A673 (cell line): Measurements from ENCODE around the gene CCL4L2. TPM values are rescaled to one million over a fixed set of nuclear protein-coding genes. Genes with fewer than 3 reads are reported as not detected.
"Not testable (repeated sequence)": the region's sequence is repeated elsewhere in the genome, so short reads cannot be mapped to it uniquely, and the experiment has no call there.

Experiments
- BruUV-seq: library from RNA; stranded (reverse); fragments of 400-500 nt; replicated peaks from 2 replicates; lab custom pipeline; 2021; lab: Mats Ljungman, UMichigan
- CTCF ChIA-PET: fragments of 300-600 bp; sonication (Branson Sonifier 250); formaldehyde crosslinking; loops from one replicate; lab custom pipeline; 2022; ENCODE audit warnings: antibody characterized with exemption; lab: Charles Lee
- POLR2A ChIA-PET: fragments of 300-600 bp; sonication (Branson Sonifier 250); formaldehyde crosslinking; loops from one replicate; lab custom pipeline; 2022; ENCODE audit warnings: antibody characterized with exemption; ENCODE audit not compliant: low non-redundant PET; lab: Charles Lee
- DNase-seq: peaks from one replicate; pipeline ENCODE4 v3.0.0-alpha.2; 2015; ENCODE audit warnings: low spot score
- H3K27ac ChIP-seq: fragments of 200-600 bp; sonication (generic); 2 replicates; pipeline ENCODE4 v1.5.1; 2016; ENCODE audit warnings: mixed run types, low read depth, mild to moderate bottlenecking, mixed read lengths, antibody characterized with exemption, low read length; ENCODE audit not compliant: poor library complexity, severe bottlenecking
- H3K27me3 ChIP-seq: fragments of 200-600 bp; sonication (generic); replicated peaks from 2 replicates; pipeline ENCODE4 v1.6.1; 2017; ENCODE audit warnings: mixed run types, low read depth, mild to moderate bottlenecking, mixed read lengths, antibody characterized with exemption, low read length; ENCODE audit not compliant: insufficient read depth, poor library complexity
- H3K36me3 ChIP-seq: fragments of 200-600 bp; sonication (generic); 2 replicates; pipeline ENCODE4 v1.6.1; 2016; ENCODE audit warnings: mixed run types, mild to moderate bottlenecking, mixed read lengths, antibody characterized with exemption, low read length; ENCODE audit not compliant: insufficient read depth, poor library complexity, severe bottlenecking
- H3K4me1 ChIP-seq: fragments of 200-600 bp; sonication (generic); 2 replicates; pipeline ENCODE4 v1.6.1; 2017; ENCODE audit warnings: mixed run types, mild to moderate bottlenecking, mixed read lengths, antibody characterized with exemption, low read length; ENCODE audit not compliant: insufficient read depth, poor library complexity, severe bottlenecking
- H3K4me3 ChIP-seq: fragments of 200-600 bp; sonication (generic); 2 replicates; pipeline ENCODE4 v1.5.1; 2016; ENCODE audit warnings: low read depth, mixed run types, mild to moderate bottlenecking, mixed read lengths, low read length; ENCODE audit not compliant: poor library complexity, severe bottlenecking
- H3K9me3 ChIP-seq: fragments of 200-600 bp; sonication (generic); 2 replicates; pipeline ENCODE4 v1.6.1; 2016; ENCODE audit warnings: mixed run types, low read depth, mild to moderate bottlenecking, mixed read lengths, antibody characterized with exemption, low read length; ENCODE audit not compliant: poor library complexity, severe bottlenecking
- CTCF ChIP-seq: fragments of 300-800, 200-600 bp; sonication (generic); conservative IDR thresholded peaks from 2 replicates; pipeline ENCODE4 v1.5.1; 2017; ENCODE audit warnings: low read depth, mild to moderate bottlenecking, antibody characterized with exemption, low read length, moderate library complexity, mixed read lengths
- EZH2 ChIP-seq: fragments of 200-600 bp; sonication (generic); IDR thresholded peaks from 2 replicates; pipeline ENCODE4 v1.6.1; 2017; ENCODE audit warnings: borderline replicate concordance, low read depth, mild to moderate bottlenecking, mixed read lengths, antibody characterized with exemption, low read length; ENCODE audit not compliant: poor library complexity, severe bottlenecking
- intact Hi-C: fragments of 100-400 bp; cut with micrococcal nuclease; formaldehyde crosslinking; loops from one replicate; pipeline ENCODE4 v1.10.0; 2022; ENCODE audit not compliant: unreplicated experiment
- total RNA-seq: library from RNA; stranded (reverse); gene quantifications from 2 replicates; pipeline ENCODE4 v1.2.3, GENCODE V29; 2021

Gene CCL4L2
- total RNA-seq, 1 experiment from 2014 or later = not detected

- no peak for DNase-seq
- ChIA-PET CTCF (no interaction called here), POLR2A (no interaction called here)
- intact Hi-C loops = no loop called here
- Histone ChIP-seq H3K9me3 (no peaks in the 10 kb centered on the region), H3K36me3 (no peaks in the 10 kb centered on the region), H3K27me3 (no peaks in the 10 kb centered on the region), H3K27ac (no peak overlapping the region), H3K4me3 (no peak overlapping the region), H3K4me1 (no peaks in the 10 kb centered on the region)
- no TSS peak for BruUV-seq
- TF ChIP-seq CTCF = no peak
- TF ChIP-seq EZH2 = no peak
These were observed 25.4 kb upstream of the CCL4L2 start for GRCh38 chr17:36185416-36185815.

- H3K9me3 ChIP-seq, H3K27ac ChIP-seq, H3K4me1 ChIP-seq, CTCF ChIA-PET, POLR2A ChIA-PET, H3K4me3 ChIP-seq, BruUV-seq, DNase-seq, intact Hi-C loops, H3K36me3 ChIP-seq, H3K27me3 ChIP-seq: not testable (repeated sequence)
These were observed 23.8 kb upstream of the CCL4L2 start for GRCh38 chr17:36186810-36187763.

- DNase-seq, H3K9me3 ChIP-seq, H3K4me3 ChIP-seq, H3K36me3 ChIP-seq, H3K4me1 ChIP-seq, POLR2A ChIA-PET, intact Hi-C loops, BruUV-seq, H3K27ac ChIP-seq, H3K27me3 ChIP-seq, CTCF ChIA-PET: not testable (repeated sequence)
These were observed 22.8 kb upstream of the CCL4L2 start for GRCh38 chr17:36187943-36188665.

- Histone ChIP-seq H3K4me3 (no peak overlapping the region), H3K27me3 (no peaks in the 10 kb centered on the region), H3K27ac (no peak overlapping the region), H3K4me1 (no peaks in the 10 kb centered on the region), H3K9me3 (no peaks in the 10 kb centered on the region), H3K36me3 (no peaks in the 10 kb centered on the region)
- ChIA-PET POLR2A (no interaction called here), CTCF (no interaction called here)
- TF ChIP-seq EZH2 (no peak), CTCF (no peak)
- DNase-seq = no peak
- no TSS peak for BruUV-seq
- intact Hi-C loops = no loop called here
These were observed 22.0 kb upstream of the CCL4L2 start for GRCh38 chr17:36188891-36189306.

- BruUV-seq, DNase-seq, H3K4me1 ChIP-seq, H3K27me3 ChIP-seq, H3K4me3 ChIP-seq, H3K9me3 ChIP-seq, H3K27ac ChIP-seq, POLR2A ChIA-PET, intact Hi-C loops, CTCF ChIA-PET, H3K36me3 ChIP-seq: not testable (repeated sequence)
These were observed 20.9 kb upstream of the CCL4L2 start for GRCh38 chr17:36189993-36190392.
